Measurements from ENCODE around the gene SH3D19. TPM values are rescaled to one million over a fixed set of nuclear protein-coding genes. Genes with fewer than 3 reads are reported as not detected.

Gene SH3D19
- total RNA-seq, 4 donors from 2014 or later: 269 to 357 (median 314) TPM

GRCh38 chr4:151114986-151115385 is 210.4 kb downstream of the SH3D19 start:
- no peak for TF ChIP-seq CTCF (IDR thresholded peaks at IDR 0.05; ENCODE audit: low read depth)

- TF ChIP-seq CTCF (IDR thresholded peaks at IDR 0.05; ENCODE audit: low read depth): no peak
Observed at GRCh38 chr4:151114338-151114737, 211.1 kb downstream of the SH3D19 start.

GRCh38 chr4:151110236-151110635 is 215.2 kb downstream of the SH3D19 start:
- TF ChIP-seq CTCF (IDR thresholded peaks at IDR 0.05; ENCODE audit: low read depth): no peak

- no peak for TF ChIP-seq CTCF (IDR thresholded peaks at IDR 0.05; ENCODE audit: low read depth)
Observed at GRCh38 chr4:151107063-151107462, 218.3 kb downstream of the SH3D19 start.

GRCh38 chr4:151105454-151106032 is 219.9 kb downstream of the SH3D19 start:
- TF ChIP-seq CTCF (IDR thresholded peaks at IDR 0.05; ENCODE audit: low read depth): no peak

- no peak for TF ChIP-seq CTCF (IDR thresholded peaks at IDR 0.05; ENCODE audit: low read depth)
Observed at GRCh38 chr4:151104621-151105020, 220.8 kb downstream of the SH3D19 start.

- TF ChIP-seq CTCF (IDR thresholded peaks at IDR 0.05; ENCODE audit: low read depth): no peak
Observed at GRCh38 chr4:151103758-151104157, 221.6 kb downstream of the SH3D19 start.
